Measurements from ENCODE around the gene CDKL5.

DNA sequence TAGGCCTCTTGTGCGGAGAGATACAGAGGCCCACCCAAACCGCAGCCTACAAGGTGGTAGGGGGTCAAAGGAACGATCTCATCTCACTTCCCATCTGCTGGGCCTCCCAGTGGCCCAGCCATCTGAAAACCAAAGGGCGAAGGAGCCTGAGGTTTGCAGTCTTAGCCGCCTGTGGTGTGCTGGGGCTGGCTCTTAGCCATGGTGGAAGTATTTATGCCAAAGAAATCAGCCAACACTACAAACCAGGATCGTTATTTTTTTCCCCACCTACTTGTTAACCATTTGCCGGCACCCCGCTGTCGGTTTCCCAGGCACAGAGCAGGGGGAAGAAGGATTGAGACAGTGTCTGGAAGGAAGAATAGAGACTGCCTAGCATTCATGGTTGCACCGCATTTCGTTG is 30.9 kb upstream of the CDKL5 start:
- TF ChIP-seq, protein P1, sequence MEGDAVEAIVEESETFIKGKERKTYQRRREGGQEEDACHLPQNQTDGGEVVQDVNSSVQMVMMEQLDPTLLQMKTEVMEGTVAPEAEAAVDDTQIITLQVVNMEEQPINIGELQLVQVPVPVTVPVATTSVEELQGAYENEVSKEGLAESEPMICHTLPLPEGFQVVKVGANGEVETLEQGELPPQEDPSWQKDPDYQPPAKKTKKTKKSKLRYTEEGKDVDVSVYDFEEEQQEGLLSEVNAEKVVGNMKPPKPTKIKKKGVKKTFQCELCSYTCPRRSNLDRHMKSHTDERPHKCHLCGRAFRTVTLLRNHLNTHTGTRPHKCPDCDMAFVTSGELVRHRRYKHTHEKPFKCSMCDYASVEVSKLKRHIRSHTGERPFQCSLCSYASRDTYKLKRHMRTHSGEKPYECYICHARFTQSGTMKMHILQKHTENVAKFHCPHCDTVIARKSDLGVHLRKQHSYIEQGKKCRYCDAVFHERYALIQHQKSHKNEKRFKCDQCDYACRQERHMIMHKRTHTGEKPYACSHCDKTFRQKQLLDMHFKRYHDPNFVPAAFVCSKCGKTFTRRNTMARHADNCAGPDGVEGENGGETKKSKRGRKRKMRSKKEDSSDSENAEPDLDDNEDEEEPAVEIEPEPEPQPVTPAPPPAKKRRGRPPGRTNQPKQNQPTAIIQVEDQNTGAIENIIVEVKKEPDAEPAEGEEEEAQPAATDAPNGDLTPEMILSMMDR (conservative IDR thresholded peaks at IDR 0.05): no peak
- TF ChIP-seq ZFX (IDR thresholded peaks at IDR 0.05): no peak
